Activated effector memory CD4-positive, alpha-beta T cell treated with anti-CD3 and anti-CD28 coated beads, Interleukin-2, amount 50 U/mL, for 16 hours (primary cell): Measurements from ENCODE around the gene LEMD2.

Source experiments
- DNase-seq: peaks from one replicate; pipeline ENCODE4 v3.0.0-alpha.2; 2020

The LEMD2 gene

GRCh38 chr6:33772082-33772830, 16.7 kb downstream of the LEMD2 start:
- no peak for DNase-seq

DNA sequence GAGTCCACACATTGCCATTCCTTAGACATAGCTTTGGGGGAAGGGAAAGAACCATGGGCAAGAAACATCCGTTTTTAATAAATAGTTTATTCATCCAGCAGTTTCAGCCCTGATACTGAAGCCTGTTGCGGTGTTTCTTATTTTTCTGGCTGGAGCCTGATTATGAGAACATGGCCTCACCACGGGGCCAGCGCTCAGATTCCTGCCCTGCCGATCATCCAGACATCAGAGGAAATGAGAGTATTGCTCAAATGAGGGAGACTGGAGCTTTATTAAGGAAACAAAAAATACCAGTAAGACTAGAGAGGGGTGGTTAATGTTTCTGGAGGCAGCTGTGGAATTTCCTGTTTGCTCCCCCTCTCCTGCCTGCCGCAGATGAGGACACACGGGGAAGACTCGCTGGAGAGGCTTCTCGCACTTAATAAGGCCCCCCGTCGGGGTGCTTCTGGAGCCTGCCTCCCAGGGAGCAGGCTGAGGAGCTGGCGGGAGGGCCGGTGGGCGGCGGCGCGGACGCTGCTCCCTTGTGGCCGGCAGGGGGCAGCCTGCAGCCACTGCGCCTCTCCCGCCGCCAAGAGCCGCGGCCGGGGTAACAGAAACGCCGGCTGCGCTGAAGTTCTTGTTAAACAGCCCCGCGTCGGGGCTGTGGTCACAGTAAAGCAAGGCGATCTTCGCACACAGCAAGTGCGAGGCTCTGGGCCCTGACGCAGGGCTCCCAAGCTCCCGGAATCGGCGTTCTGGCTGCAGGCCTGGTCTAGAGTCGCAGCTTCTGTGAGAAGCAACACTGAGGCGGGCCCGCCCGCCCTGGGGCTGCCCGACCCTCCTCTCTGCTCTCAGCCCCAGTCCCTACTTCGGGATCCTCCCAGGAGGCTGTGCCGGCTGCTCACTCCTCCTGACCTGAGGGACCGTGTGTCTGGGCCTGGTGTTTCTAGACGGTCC, 17.5 kb downstream of the LEMD2 start:
- DNase-seq = peak; percentile 86

- no peak for DNase-seq
Observed at GRCh38 chr6:33770833-33771145, 18.1 kb downstream of the LEMD2 start.

DNA sequence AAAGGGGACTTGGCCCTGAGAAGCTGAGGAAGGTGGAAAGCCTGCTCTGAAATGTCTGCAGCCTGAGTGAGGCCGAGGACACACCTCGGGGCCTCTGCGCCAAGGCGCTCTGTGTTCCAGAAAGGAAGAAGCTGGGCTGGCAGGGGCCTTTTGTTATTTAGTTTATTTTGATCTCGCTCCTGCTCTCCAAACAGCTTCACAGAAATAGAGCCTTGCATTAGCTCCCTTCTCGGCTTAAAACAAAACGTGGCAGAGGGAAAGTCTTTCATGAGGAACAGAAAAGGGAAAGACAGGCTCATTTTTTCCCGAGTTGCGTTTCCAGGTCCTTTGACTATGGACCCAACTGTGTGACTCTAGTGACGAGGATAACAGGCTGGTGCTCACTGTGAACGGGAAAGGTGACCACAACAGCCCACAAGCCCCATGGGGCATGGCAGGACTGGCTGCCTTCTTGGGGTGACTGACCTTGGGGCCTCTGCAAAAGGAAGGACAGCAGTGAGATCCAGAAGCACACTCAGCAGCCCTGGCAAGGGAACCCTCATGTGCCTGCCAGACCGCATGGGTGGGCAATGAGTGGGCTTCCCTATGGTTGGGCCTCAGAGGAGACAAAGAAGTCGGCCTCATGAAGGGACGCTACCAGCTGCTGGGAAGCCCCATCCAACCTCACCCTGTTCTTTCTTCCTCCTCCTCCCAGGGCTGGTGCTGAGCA, 18.7 kb downstream of the LEMD2 start:
- DNase-seq = no peak

- DNase-seq = no peak
Observed at GRCh38 chr6:33769248-33769821, 19.6 kb downstream of the LEMD2 start.

DNA sequence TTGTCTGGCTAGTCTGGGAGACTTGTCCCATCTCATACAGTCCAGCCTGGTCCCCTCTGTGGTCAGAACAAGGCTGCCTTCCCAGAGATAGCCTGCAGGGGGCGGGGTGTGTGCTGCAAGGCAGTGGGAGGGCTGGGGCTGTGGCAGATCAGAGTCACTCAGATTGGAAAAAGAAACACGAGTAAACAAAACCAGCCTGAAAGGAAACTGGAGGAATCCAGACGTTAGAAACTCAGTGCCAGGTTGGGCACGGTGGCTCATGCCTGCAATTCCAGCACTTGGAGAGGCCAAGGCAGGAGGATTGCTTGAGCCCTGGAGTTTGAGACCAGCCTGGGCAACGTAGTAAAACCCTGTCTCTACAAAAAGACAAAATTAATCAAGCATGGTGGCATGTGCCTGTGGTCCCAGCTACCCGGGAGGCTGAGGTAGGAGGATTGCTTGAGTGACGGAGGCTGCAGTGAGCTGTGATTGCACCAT, 20.2 kb downstream of the LEMD2 start:
- peak; percentile 90 for DNase-seq

- DNase-seq = no peak
Observed at GRCh38 chr6:33766921-33767907, 21.7 kb downstream of the LEMD2 start.

GRCh38 chr6:33765368-33765767, 23.6 kb downstream of the LEMD2 start:
- DNase-seq = no peak

- no peak for DNase-seq
Observed at GRCh38 chr6:33764036-33764435, 24.9 kb downstream of the LEMD2 start.

- no peak for DNase-seq
Observed at GRCh38 chr6:33763483-33763882, 25.4 kb downstream of the LEMD2 start.

DNA sequence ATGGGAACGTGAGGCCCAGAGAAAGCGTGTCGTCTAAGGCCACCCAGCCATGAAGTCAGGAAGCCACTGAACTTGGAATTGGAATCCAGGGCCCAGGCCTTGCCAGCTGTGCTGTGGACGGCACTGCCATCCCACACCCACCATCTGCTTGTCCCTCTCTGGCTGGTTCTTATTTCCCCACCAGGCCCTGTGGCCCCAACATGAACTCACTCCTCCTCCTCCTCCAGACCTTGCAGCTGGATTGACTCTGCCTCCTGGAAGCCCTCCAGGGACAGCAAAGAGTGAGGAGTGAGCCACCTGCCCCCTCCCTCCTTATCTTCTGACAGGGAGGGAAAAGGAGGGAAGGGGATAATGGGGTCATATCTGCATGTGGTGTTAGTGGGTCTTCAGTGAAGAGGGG, 26.2 kb downstream of the LEMD2 start:
- DNase-seq = no peak

- DNase-seq = peak; percentile 70
Observed at GRCh38 chr6:33761922-33762629, 26.9 kb downstream of the LEMD2 start.

DNA sequence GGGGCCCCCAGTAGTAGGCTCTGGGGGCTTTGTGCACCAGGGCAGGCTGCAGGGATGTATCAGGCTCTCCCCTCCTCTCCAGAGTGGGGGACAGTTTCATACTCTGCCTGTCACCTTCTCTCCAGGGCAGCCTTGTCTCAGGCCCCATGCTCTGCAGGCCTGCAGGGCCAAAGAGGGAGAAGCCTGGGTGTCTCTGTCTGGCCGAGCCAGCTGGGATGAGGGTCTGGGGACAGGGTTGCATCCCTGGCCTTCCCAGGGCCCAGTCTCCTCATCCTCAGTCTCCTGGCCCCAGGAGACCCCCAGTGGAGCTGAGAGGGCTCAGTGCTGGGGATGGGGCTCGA, 27.4 kb downstream of the LEMD2 start:
- no peak for DNase-seq

DNA sequence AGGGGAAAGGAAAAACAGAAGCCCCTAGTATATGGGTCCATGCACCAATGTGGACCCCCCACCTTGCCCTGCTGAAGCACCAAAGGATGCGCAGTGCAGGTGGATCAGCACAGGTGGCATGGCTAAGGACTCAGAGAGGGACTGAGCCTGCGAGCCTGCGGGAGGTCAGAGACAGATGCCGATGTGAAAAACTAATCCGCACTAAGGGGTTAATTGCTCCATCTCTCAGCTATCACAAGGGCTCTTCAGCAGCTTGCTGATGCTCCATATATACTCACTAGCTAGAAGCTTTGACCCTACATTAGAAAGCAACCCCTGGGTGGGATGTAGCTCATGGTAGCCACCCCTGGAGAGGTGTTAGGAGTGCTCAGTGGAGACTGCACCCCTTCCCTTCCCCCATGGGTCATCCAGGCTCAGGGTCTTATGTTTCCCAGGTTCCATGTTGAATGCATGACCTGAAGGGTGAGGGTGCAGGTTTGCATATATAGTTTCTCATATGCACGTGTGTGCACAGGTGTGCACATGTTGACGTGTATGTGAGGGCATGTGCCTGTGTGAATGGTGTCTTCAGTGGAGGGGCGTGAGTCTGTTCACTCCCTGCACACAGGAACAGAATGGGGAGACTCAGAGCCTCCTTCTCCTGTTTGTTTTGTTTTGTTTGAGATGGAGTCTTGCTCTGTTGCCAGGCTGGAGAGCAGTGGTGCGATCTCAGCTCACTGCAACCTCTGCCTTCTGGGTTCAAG, 28.9 kb downstream of the LEMD2 start:
- DNase-seq = no peak

DNA sequence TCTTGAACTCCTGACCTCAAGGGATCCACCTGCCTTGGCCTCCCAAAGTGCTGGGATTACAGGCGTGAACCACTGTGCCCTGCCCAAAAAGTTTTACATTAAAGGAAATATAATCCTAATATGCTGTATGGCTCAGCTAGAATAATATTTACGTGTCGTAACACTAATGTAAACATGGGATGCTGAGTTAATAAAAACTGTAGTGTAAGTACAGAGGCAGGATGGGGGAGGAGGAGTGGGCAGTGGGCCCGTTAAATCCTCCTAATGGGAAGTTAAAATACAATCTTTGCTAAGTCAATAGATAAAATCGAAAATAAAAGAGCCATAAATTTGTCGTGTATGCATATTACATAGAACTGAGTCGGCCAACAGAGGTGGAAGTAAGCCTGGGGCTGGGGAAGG, 30.1 kb downstream of the LEMD2 start:
- no peak for DNase-seq

GRCh38 chr6:33757906-33758305, 31.0 kb downstream of the LEMD2 start:
- DNase-seq = no peak

GRCh38 chr6:33757113-33757512, 31.8 kb downstream of the LEMD2 start:
- DNase-seq = no peak

GRCh38 chr6:33756211-33756954, 32.5 kb downstream of the LEMD2 start:
- DNase-seq = no peak

GRCh38 chr6:33755070-33755869, 33.7 kb downstream of the LEMD2 start:
- no peak for DNase-seq
